ENCODE results near the gene PRKRA. TPM values are rescaled to one million over a fixed set of nuclear protein-coding genes. Genes with fewer than 3 reads are reported as not detected.

The PRKRA gene
- total and polyA plus RNA-seq, 2 donors (not counting 3 experiments of a cell fraction or from before 2014, with no cell fraction given): 31.0 to 46.6 TPM

DNA sequence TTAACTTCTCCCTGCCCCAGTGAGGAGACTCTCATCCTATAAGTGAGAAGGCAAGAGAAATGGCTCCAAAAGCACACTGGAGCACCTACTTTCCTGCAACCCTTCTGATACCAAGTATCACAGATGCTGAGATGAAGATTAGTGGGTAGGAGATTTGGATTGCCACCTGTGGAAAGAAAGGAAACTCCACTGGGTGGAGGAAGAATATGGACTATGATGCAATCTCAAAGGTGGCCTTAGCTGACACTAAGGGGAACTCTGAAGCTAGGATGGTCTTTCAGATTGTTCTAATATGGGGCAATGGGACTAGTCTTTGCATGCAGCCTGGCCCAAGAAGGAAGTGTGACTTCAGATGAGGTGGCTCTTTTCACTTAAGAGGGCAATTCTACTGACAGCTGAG is 21.6 kb downstream of the PRKRA start:
- no peak overlapping the region for H2AFZ ChIP-seq (ENCODE audit: low read depth, low read length)
- dilution Hi-C loops (cut with MboI; ENCODE audit: extremely low pct_ligation_motif_present, low sequenced_read_pairs) (loop anchor here (25.0 kb wide), 1 partner anchor 292 kb away; no protein-coding TSS in a partner anchor), intact Hi-C loops (cut with micrococcal nuclease) (no loop called here)
- FAIRE-seq (no peak), DNase-seq (ENCODE audit: low read depth, low spot score) (no peak)
- H3K9me3 ChIP-seq (replicated peaks; ENCODE audit: control insufficient read depth, insufficient read depth, low read length): no peaks in the 10 kb centered on the region
- H3K27ac ChIP-seq (ENCODE audit: insufficient read depth, low read depth, low read length): no peak overlapping the region
- no peaks in the 10 kb centered on the region for H3K9me1 ChIP-seq (replicated peaks; ENCODE audit: control insufficient read depth, extremely low read depth, insufficient read depth, low read length)
- peaks cover 2% of the 10 kb centered on the region for H3K79me2 ChIP-seq (ENCODE audit: control insufficient read depth, insufficient read depth, low read length)
- H3K9ac ChIP-seq (replicated peaks; ENCODE audit: extremely low read depth, insufficient read depth, low read length): no peak overlapping the region
- TF ChIP-seq EZH2 (IDR thresholded peaks at IDR 0.05; ENCODE audit: borderline replicate concordance, low read depth, low read length, severe bottlenecking): no peak
- no peak for TF ChIP-seq MAX (IDR thresholded peaks at IDR 0.05; ENCODE audit: insufficient read depth, insufficient read length)
- TF ChIP-seq, protein P1, sequence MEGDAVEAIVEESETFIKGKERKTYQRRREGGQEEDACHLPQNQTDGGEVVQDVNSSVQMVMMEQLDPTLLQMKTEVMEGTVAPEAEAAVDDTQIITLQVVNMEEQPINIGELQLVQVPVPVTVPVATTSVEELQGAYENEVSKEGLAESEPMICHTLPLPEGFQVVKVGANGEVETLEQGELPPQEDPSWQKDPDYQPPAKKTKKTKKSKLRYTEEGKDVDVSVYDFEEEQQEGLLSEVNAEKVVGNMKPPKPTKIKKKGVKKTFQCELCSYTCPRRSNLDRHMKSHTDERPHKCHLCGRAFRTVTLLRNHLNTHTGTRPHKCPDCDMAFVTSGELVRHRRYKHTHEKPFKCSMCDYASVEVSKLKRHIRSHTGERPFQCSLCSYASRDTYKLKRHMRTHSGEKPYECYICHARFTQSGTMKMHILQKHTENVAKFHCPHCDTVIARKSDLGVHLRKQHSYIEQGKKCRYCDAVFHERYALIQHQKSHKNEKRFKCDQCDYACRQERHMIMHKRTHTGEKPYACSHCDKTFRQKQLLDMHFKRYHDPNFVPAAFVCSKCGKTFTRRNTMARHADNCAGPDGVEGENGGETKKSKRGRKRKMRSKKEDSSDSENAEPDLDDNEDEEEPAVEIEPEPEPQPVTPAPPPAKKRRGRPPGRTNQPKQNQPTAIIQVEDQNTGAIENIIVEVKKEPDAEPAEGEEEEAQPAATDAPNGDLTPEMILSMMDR (IDR thresholded peaks at IDR 0.05; ENCODE audit: extremely low read depth in 1 of 2, insufficient read depth in 1 of 2, low read depth in 1 of 2, low read length in 2 of 2): no peak
- no peak for TF ChIP-seq GATA2 (IDR thresholded peaks at IDR 0.05; ENCODE audit: insufficient read depth, insufficient read length, low read depth, low read length)
- TF ChIP-seq JUN (IDR thresholded peaks at IDR 0.05; ENCODE audit: borderline replicate concordance, insufficient read depth, insufficient read length, low read depth): no peak
- TF ChIP-seq FOS (IDR thresholded peaks at IDR 0.05; ENCODE audit: borderline replicate concordance, insufficient read depth, low read length): no peak
- TF ChIP-seq MYC (IDR thresholded peaks at IDR 0.05; ENCODE audit: low read depth, low read length): no peak
- TF ChIP-seq POLR2AphosphoS5 (IDR thresholded peaks at IDR 0.05; ENCODE audit: insufficient read depth, low read depth, low read length): no peak
- no peak for TF ChIP-seq POLR2A (IDR thresholded peaks at IDR 0.05; ENCODE audit: low read depth, low read length)
- H3K4me2 ChIP-seq (ENCODE audit: insufficient read depth, low read length): no peak overlapping the region
- no peaks in the 10 kb centered on the region for H3K4me1 ChIP-seq (ENCODE audit: control insufficient read depth, extremely low read depth, insufficient read depth, low read length)
- H3K4me3 ChIP-seq (replicated peaks in 1 of 3; ENCODE audit: insufficient read depth in 1 of 3, low read depth in 1 of 3, low read length in 3 of 3): no peak overlapping the region
- H3K27me3 ChIP-seq (ENCODE audit: control insufficient read depth in 2 of 2, insufficient read depth in 2 of 2, low read length in 2 of 2): no peaks in the 10 kb centered on the region
- H3K36me3 ChIP-seq (ENCODE audit: control insufficient read depth in 2 of 2, extremely low read depth in 1 of 2, insufficient read depth in 2 of 2, low read length in 2 of 2): peaks cover 14 to 16% of the 10 kb centered on the region in 2 experiments
- BruUV-seq (replicated peaks): no TSS peak
- ChIA-PET CTCF (interaction anchor here (1.3 to 2.9 kb wide), 3 partner anchors 10 to 24 kb away, joined by 4 to 16 read pairs (median 11); no protein-coding TSS in a partner anchor), POLR2A (no interaction called here)
- H4K20me1 ChIP-seq (replicated peaks; ENCODE audit: control insufficient read depth, extremely low read depth, insufficient read depth, low read length): no peaks in the 10 kb centered on the region

All from endothelial cell of umbilical vein (primary cell).